DMS53 treated with DMSO at 0.1 percent for 48 hours (cell line): ENCODE data around the gene TOR4A.

ENCODE experiments used
- DNase-seq: peaks from one replicate; lab custom pipeline; 2025; ENCODE audit not compliant: unreplicated experiment; lab: John Stamatoyannopoulos, UW

TOR4A gene

DNA sequence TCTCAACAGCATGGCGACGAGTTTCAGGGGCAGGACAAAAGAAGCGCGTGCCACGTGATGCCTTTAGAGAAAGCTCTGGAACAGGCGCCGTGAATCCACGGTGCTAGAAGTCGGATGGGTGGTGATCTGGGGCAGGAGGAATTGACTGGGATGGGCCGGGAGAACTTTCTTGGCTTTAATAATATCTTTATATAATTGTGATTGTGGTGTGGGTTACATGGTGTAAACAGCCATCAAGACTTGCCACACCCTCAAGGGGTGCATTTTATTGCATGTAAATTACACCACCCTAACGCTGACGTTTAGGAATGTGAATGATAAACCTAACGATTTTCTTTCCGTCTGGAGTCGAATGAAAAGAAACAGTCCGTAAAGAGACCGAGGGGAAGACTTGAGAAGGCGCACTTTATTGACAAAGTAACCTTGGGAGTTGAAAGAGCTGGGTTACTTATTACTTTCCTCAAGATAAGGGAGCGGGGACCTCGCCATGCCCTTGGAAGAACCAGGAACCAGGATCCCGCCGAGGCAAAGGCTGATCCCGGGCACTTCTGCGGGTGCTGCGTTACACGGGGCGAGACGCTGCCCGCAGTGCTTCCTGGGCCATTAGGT lies 16.1 kb downstream of the TOR4A start:
- no peak for DNase-seq

DNA sequence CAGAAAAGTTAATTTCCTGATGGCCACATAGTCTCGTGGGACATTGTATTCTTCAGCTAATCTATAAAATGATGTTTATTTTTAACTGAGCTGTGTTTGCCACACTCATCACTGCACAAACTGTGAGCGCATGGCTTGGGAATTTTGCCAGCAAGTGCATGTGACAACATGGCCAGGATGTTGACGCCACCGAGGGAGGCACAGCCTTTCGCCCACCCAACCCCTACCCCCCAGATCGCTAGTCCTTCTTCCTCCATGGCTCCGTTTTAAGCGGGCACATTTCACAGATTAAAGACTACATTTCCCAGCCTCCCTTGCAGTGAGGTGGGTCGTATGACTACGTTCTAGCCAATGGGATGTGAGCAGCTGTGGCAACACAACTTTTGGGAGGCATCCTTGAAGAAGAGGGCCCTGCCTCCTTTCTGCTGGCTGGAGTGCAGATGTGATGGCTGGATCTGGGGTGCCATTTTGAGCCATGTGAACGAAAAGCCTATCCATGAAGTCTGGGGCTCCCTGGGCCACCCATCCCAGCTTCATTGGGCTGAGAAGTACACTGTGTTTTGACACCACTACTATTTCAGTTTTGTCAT lies 16.7 kb downstream of the TOR4A start:
- peak; percentile 35 for DNase-seq

DNA sequence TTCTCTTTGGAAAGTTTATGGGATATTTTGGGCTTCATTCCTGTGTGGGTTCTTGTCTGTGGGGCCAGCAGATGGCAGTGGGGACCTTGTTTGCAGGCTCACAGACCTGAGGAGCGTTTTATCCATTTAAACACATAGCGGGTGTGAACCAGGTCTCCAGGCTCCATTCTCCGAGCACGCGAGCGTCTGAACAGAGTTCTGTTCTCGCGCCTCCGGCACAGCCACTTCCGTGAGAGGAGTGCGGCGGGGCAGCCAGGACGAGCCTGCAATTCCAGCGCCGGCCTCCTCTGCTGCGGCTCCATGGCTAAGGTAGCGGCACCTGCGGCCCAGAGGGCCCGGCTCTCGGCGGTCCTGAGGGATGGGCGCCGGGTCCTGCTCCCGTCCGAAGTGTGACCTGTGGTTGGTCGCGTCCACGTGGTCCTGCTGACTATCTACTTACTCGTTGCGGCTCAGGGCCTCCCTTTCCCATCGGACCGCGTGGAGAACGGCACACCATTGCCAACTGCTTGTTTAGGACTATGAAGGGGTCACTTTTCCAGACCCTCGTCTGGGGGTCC lies 17.2 kb downstream of the TOR4A start:
- DNase-seq = peak; percentile 49

DNA sequence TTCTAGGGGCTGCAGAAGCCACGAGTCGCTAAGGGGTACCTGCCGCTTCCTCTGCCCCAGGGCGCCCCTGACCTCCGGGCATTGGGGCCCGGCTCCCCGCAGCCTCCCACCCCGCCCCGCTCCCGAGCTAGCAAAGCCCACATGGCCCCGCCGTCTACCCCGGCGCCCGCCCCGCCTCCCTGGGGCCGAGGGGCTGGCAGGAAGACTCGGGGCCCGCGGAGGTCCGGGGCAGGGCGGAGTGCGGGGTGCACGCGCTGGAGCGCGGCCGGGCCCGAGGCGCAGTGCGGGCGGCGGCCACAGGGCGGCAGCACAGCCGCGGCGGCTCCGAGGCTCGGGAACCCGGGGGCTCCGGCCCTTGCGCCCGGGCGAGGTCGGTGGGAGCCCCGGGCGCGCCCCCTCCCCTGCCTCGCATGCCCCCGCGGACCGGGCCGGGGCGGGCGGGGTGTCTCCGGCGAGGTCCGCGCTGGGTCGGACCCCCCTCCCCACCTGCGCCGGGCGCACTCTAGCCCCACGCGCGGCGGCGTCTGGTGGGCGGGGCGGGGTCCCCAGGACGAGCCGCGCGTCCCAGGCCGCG lies 17.8 kb downstream of the TOR4A start:
- peak; percentile 11 for DNase-seq

DNA sequence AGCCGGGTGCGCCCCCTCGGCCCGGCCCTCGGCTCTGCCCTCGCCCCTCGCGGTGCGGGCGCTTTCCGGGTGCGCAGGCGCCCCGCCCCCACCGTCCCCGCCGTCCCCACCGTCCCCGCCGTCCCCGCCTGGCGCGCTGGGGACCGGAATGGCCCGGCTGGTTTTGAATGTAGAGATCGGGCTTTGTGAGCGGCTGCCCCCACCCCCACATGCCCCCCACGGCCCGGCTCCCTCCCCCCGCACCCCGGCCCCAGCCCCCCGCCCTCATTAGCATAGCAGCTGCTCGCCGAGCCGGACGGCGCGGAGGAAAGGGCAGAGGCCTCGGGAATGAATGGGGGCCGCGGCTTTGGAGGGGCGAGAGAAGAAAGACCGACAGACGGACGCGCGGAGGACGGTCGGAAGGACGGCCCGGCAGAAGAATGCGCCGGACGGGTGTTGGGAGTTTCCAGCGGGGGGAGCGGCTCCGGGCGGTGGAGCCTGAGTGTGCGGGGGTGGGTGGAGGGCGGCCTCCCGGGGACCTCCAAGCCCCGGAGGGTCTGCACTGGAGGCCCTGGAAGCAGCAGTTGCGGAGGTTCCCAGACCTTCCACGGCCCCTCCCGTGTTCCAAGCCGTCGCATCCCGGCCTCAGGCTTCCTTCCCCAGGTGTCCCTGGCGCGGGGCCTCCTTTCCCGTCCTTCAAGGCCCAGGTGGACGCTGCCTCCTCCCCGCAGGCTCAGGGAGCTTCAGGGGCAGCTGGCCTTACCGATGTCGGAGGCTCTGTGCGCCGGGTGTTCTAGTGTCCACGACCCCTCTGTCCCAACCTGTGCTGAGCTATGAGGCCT lies 18.5 kb downstream of the TOR4A start:
- no peak for DNase-seq

DNA sequence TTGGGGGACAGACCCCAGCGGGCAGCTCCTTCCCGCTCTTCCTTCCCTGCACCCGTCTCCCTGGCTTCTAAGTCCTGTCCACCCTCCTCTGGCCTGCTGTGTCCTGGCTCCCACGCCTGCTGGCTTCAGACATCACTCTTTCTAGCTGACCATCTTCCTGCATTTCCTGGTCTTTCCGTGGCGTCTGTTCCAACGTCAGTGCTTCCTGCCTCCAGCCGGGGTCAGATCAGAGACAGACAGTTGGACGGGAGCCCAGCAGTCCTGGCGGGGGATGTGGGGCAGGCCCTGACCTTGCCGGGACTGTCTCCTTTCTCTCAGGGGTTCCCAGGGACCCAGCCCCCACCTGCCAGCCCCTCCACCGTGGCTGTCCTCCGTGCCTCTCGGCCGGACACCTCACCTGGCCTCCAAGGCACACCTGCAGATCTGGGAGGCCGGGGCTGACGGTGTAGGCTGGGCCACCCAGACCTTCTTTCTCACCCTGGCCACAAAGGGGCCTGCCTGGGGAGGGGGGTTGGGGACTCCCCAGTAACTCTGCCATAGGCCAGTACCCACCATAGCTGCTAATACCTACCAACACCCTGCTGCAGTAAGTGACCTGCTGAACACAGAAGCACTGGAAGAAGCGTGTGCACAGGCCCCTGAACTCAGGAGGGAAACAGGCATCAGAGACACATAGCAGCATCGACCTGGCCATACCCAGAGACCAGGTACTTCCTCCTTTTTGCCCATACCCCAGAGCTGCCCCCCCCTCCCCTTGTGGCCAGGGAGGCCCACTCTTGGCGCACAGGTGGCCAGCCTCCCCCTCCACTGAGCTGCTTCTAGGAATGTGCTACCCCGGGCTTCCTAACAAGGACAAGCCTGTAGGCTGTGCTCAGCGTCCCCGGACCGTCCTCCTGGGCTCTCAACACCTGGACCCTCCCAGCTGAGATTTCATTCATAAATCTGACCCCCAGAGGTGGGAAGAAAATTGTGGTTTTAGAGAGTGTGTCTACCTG lies 19.4 kb downstream of the TOR4A start:
- DNase-seq = no peak

DNA sequence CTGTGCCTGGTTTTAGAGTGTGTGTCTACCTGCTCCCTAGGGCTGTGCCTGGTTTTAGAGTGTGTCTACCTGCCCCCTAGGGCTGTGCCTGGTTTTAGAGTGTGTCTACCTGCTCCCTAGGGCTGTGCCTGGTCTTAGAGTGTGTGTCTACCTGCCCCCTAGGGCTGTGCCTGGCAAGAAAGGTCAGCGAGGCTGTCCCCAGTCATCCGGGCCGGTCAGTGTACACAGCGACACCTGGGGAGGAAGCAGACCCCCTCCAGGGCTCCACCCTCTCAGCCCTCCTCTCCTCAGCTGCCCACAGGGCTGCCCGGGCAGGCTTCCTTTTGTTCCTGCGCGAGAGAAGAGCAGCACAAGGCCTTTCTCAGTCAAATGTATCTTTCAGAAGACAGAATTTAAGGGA lies 20.4 kb downstream of the TOR4A start:
- no peak for DNase-seq

DNA sequence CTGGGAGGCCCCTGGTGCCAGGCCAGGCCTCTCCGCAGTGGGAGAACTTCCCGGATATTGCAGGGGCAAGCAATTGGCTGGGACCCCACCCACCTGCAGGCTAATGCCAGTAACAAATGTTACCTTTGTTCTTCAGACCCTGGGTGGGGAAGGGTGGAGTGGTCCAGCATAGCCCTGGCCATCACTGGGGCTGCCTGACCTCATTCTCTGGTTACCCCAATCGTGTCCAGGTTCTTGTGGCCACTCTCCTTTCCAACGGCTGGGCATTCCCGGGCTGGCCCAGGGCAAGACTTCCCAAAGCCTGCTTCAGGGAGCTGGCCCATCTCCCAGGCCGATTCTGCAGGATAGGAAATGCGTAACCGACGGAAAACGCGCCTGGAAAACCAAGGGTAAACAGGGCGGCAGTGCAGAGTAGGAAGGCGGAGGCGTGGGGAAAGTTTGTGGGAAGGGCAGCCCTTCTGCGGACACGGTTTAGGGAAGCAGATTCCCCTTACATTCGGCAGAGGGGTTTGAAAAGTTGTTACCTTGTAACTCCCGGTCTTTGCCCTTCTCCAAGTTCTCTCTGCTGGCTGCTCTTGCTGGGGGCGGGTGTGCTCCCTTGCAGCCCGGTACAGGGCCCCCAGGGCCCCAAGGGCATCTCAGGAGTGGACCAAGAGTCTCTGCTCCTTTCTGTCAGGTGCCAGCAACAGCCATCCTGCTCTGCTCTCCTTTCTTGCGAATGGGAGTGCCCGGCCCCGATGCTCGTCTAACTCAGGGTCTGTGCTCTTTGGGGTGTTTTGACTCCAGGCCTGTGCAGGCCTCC lies 21.1 kb downstream of the TOR4A start:
- no peak for DNase-seq

DNA sequence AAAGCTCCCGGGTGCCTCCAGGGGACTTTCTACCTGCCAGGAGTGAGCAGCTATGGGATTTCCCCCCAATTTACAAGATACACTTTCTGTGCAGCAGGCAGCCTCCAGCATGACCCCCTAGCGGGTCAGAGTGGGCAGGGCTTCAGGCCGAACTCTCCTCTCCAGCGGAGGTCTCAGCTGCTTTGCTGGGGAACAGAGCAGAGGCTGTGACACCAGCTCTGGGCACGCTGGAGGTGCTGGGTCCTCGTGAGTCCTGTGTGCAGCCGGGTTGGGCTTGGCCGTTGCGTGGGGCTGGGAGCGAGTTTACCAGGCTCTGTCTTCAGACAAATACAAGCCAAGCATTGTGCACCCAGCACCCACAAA lies 21.7 kb downstream of the TOR4A start:
- no peak for DNase-seq

DNA sequence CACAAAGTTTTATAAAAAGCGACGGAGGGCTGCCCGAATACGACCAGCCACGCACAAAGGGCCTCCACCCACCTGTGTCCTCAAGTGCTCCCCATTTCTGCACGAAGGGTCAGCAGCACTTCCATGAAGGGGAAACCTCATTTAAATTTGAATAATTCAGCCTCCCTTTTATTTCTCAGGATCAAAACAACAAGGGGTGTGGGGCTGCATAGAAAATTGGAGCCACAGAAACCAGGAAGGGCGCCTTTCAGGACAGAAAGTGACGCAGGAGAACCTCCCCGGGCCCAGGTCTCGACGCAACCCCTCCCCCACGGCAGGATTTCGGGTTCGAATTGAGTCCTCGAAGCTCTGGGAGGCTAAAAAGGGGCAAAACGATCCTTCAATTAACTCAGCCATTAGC lies 22.4 kb downstream of the TOR4A start:
- no peak for DNase-seq

DNA sequence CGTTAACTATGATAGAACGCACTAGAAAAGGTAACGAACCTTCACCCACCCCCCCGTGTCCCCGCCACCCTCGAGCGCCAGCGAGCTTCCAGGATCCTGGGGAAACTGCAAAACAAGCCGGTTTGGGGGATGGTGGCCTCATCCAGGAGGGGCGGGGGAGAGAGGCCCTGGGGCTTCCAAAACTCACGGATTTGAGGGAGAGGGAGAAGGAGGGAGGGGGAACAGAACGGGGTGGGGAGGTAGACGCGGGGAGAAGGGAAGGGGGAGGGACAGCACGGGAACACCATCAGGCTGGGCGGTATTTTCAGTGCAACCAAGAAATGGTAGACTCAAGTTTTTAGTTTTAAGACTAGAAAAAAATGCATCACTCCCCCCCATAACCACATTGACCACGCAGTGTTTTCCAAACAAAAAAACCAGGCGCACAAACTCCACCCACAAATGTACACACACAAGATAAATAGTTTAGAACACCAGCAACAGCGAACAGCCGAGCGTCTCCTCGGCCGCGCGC lies 23.1 kb downstream of the TOR4A start:
- no peak for DNase-seq

DNA sequence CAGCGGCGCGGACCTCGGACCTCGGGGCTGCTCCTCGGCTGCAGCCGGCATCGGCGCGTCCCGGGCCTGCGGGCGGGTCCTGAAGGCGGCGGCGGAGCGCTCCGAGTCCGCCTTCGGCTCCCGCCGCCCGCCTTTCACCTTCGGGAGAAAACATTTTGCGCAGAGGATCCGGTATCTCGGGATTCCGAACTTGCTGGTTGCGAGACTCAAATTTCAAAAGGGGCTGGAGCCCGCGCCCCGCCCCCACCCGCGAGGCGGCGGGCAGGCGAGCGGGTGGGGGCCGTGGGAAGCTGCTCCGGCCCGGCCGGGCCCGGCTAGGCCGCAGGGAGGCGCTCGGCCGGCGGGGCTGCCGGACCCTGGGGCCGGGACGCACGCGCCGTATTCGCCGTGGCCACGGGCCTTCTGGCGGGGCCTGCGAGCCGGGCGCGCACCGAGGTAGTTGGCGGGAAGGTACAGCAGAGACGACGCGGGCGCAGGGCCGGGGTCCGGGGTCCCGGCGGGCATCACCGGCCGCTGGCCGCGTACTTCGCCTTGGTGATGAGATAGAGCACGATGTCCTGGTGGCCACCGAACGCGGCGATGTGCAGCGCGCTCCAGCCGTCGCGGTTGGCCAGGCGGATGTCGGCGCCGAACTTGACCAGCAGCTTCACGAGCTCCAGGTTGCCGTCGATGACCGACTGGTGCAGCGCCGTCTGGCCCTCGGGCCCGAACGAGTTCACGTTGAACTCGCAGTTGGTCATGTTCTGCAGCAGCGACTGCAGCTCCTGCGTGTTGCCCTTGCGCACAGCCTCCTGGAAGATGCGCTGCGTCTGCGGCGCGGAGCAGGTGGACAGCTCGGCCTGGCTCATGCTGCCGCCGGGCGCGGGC lies 23.8 kb downstream of the TOR4A start:
- peak; percentile 31 for DNase-seq

DNA sequence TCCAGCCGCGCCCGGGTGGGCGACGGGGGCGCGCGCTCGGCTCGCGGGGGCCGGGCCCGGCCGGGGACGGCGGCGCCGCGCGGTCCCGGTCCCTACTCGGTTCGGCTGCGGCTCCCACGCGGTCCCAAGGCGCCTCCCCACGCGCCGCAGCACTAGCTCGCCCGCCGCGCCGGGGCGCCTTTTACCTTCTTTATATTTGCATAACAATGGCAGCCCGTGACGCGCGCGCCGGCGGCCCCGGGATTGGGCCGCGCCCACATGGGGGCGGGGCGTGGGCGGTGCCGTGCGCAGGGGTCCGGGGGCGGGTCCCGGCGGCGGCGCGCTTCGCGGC lies 24.6 kb downstream of the TOR4A start, which contains the start of gene NRARP:
Gene NRARP (minus strand): TSS at position 154 of the 331 bp plus-strand sequence. CDS start 343 bp downstream, outside the sequence.
- peak; percentile 73 for DNase-seq

DNA sequence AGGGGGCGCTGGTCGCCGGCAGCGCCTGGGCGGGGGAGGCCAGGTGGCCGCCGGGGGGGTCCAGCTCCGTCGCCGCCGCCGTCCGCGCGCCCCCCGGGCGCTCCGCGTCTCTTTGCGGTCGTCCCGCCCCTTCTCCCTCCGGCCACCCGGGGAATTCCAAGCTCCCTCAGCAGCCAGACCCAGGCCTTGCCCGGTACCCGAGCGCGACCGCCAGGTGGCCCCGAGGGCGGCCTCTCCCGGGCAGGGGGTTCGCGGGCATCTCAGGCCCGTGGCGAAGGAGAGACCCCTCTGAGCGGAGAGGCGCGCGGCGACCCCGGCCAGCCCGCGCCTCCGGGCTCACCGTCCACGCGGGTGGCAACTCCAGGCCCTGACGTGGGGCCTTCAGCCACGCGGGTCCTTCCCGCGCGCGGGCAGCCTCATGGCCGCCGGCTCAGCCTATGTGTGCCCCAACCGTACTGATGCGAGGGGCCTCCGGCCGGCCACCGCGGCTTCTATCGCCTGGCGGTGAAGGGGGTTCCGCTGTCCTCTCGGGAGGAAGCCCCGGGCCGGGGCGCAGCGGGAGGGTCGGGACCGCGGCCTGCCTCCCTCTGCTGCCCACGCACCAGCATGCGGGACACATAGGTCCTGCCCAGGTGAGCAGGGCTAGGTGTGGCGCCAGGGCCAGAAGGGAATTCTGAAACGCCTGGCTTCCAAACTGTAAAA lies 25.1 kb downstream of the TOR4A start:
- peak; percentile 37 for DNase-seq

DNA sequence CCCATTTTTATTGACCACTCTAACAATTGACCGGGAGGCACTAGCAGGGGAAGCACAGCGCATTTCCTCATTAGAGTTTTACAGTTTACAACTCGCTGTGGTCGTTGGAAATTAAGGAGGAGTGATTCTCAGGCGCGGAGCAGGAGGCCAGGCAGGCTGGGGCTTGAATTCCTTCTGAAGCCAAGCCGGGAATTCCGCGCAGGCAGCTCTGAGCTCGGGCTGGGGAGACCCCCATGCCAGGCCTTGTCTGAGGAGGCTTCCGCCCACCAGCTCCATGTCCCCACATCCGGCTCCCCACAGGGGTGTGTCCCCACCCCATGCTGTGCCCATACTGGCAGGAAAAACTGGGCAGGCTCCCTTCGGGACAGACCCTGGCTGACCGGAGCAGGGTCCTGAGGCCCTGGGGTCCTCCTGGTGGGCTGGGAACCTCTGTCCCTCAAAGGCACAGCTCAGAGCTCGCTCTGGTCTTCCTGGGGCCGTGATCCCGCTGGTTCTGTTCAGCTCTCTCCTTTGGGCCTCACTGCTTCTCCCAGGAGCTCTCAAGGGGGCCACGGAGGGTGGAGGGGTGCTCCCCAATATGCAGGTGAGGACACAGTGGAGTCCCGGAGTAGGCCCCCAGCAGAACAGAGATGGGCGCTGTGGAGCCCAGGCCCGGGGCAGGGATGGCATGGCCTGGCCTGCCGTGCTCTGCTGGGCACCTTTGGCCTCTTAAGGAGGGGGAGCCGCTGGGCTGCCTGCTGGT lies 25.8 kb downstream of the TOR4A start:
- DNase-seq = no peak

DNA sequence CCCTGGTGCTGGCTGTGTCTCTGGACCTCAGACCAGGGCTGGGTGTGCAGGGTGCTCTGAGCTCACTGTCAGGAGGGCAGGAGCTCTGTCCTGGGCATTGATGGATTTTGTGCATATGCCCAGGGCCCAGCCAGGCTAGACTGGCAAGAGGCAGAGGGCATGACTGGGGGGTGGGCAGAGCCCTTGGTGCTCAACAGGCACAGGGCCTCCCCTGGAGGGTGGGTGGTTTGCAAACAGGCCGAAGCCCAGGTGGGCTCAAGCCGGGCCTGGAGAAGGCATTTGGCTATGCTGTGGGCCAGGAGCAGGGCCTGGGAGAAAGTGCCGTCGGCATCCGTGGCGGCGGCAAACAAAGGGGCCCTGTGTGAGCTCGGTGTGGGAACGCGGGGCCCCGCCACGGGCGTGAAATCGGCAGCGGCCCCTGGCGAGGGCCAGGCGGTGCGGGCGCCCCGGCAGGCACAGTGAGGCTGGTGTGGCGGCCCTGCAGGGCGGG lies 26.4 kb downstream of the TOR4A start:
- no peak for DNase-seq
